Smooth muscle cell (in vitro differentiated cells): ENCODE measurements around the gene DRGX. TPM values are rescaled to one million over a fixed set of nuclear protein-coding genes. Genes with fewer than 3 reads are reported as not detected.

ENCODE experiments used
- DNase-seq: peaks from one replicate; lab custom pipeline; 2025; ENCODE audit not compliant: unreplicated experiment; lab: John Stamatoyannopoulos, UW
- H2AFZ ChIP-seq: fragments of 200-600 bp; sonication (generic); 2 replicates; pipeline ENCODE4 v1.6.0; 2016; ENCODE audit warnings: antibody characterized with exemption, low read depth, mild to moderate bottlenecking
- H3F3A ChIP-seq: fragments of 200-600 bp; sonication (generic); 2 replicates; pipeline ENCODE4 v1.6.0; 2017; ENCODE audit warnings: antibody characterized with exemption, low read depth
- H3K27ac ChIP-seq: fragments of 200-600 bp; sonication (generic); 2 replicates; pipeline ENCODE4 v1.5.1; 2016; ENCODE audit warnings: low read depth, mild to moderate bottlenecking
- H3K27me3 ChIP-seq: fragments of 200-600 bp; sonication (generic); 2 replicates; pipeline ENCODE4 v1.6.1; 2016; ENCODE audit warnings: low read depth, mild to moderate bottlenecking
- H3K36me3 ChIP-seq: fragments of 200-600 bp; sonication (generic); 2 replicates; pipeline ENCODE4 v1.5.1; 2016; ENCODE audit warnings: low read depth
- H3K4me1 ChIP-seq: fragments of 200-600 bp; sonication (generic); 2 replicates; pipeline ENCODE4 v1.5.1; 2016; ENCODE audit warnings: low read depth
- H3K4me2 ChIP-seq: fragments of 200-600 bp; sonication (generic); 2 replicates; pipeline ENCODE4 v1.6.0; 2016; ENCODE audit warnings: mild to moderate bottlenecking
- H3K4me3 ChIP-seq: fragments of 200-600 bp; sonication (generic); 2 replicates; pipeline ENCODE4 v1.5.1; 2016; ENCODE audit warnings: mild to moderate bottlenecking
- H3K79me2 ChIP-seq: fragments of 200-600 bp; sonication (generic); 2 replicates; pipeline ENCODE4 v1.6.0; 2016; ENCODE audit warnings: low read depth, mild to moderate bottlenecking
- H3K9ac ChIP-seq: fragments of 200-600 bp; sonication (generic); 2 replicates; pipeline ENCODE4 v1.6.0; 2016; ENCODE audit warnings: low read depth
- H3K9me3 ChIP-seq: fragments of 200-600 bp; sonication (generic); replicated peaks from 2 replicates; pipeline ENCODE4 v1.5.1; 2016; ENCODE audit warnings: low read depth
- H4K20me1 ChIP-seq: fragments of 200-600 bp; sonication (generic); 2 replicates; pipeline ENCODE4 v1.6.0; 2016; ENCODE audit warnings: low read depth
- WGBS: methylation state at CpG from one replicate; pipeline ENCODE4 v1.1.7; 2016; ENCODE audit warnings: low lambda C conversion rate; 5-methylcytosine and 5-hydroxymethylcytosine counted together
- polyA plus RNA-seq: library from polyadenylated mRNA; unstranded; fragments of >200 nt; fragmentation: Nextera tagmentation; extraction: Ambion mirVana; gene quantifications from 2 replicates; pipeline ENCODE4 v1.2.1, GENCODE V29; 2016
- total RNA-seq: library from RNA; depleted of rRNA; stranded (reverse); fragments of >200 nt; gene quantifications from 2 replicates; pipeline ENCODE4 v1.2.3, GENCODE V29; 2014
- TF ChIP-seq, protein P1 (sequence below): fragments of 200-600 bp; sonication (generic); IDR thresholded peaks from 2 replicates; pipeline ENCODE4 v1.5.1; 2017; ENCODE audit warnings: borderline replicate concordance, mild to moderate bottlenecking, antibody characterized with exemption; ENCODE audit not compliant: insufficient read depth, poor library complexity, severe bottlenecking

The DRGX gene
- total and polyA plus RNA-seq, 2 experiments from 2014 or later, result not detected

DNA sequence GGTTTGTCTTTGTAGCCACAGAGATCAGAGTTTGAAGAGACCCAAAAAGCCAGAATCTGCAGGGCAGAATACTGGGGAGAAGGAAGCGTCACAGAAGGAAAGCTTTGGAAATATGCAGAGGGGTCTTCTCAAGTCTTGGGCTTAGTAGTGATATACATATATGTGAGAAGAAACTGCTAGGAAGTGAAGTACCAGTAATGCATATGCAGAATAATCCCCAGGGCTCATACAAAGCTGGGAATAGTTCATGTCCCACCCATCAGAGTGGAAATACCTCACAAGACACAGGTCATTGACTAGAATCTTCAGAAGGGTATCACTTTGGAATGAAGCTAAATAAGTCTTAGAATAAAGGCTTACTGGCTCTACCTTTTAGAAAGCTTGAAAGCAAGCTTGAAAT, 57.3 kb downstream of the DRGX start:
- Histone ChIP-seq H4K20me1 (no peaks in the 10 kb centered on the region), H3K9me3 (no peaks in the 10 kb centered on the region), H3K4me1 (no peaks in the 10 kb centered on the region), H3K79me2 (no peaks in the 10 kb centered on the region), H3K27ac (no peak overlapping the region), H3K36me3 (no peaks in the 10 kb centered on the region), H2AFZ (no peak overlapping the region), H3F3A (no peaks in the 10 kb centered on the region), H3K9ac (no peak overlapping the region), H3K4me2 (no peak overlapping the region), H3K4me3 (no peak overlapping the region), H3K27me3 (no peaks in the 10 kb centered on the region)
- 78% methylated on average over 1 of the region's 1 CpG for WGBS
- TF ChIP-seq, protein P1, sequence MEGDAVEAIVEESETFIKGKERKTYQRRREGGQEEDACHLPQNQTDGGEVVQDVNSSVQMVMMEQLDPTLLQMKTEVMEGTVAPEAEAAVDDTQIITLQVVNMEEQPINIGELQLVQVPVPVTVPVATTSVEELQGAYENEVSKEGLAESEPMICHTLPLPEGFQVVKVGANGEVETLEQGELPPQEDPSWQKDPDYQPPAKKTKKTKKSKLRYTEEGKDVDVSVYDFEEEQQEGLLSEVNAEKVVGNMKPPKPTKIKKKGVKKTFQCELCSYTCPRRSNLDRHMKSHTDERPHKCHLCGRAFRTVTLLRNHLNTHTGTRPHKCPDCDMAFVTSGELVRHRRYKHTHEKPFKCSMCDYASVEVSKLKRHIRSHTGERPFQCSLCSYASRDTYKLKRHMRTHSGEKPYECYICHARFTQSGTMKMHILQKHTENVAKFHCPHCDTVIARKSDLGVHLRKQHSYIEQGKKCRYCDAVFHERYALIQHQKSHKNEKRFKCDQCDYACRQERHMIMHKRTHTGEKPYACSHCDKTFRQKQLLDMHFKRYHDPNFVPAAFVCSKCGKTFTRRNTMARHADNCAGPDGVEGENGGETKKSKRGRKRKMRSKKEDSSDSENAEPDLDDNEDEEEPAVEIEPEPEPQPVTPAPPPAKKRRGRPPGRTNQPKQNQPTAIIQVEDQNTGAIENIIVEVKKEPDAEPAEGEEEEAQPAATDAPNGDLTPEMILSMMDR, result no peak
- no peak for DNase-seq

DNA sequence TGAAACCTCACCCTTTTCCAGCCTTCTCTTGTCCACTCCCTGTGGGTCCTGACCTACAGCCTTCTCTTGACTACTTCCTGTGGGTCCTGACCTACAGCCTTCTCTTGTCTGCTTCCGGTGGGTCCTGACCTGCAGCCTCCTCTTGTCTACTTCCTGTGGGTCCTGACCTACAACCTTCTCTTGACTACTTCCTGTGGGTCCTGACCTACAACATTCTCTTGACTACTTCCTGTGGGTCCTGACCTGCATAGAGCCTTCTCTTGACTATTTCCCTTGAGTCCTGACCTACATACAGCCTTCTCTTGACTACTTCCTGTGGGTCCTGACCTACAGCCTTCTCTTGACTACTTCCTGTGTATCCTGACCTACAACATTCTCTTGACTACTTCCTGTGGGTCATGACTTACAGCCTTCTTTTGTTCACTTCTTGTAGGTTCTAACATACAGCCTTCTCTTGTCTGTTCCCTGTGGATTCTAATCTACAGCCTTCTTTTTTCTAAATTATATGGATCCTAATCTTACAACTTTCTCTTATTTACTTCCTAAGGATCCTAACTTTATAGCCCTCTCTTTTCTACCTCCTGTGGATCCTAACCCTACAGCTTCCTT, 60.4 kb downstream of the DRGX start:
- Histone ChIP-seq H3K4me1 (no peaks in the 10 kb centered on the region), H3K79me2 (no peaks in the 10 kb centered on the region), H3K9me3 (no peaks in the 10 kb centered on the region), H4K20me1 (no peaks in the 10 kb centered on the region), H3K4me3 (no peak overlapping the region), H3K4me2 (no peak overlapping the region), H3F3A (no peaks in the 10 kb centered on the region), H2AFZ (no peak overlapping the region), H3K9ac (no peak overlapping the region), H3K27me3 (no peaks in the 10 kb centered on the region), H3K36me3 (no peaks in the 10 kb centered on the region), H3K27ac (no peak overlapping the region)
- WGBS, result 89% methylated on average over 1 of the region's 1 CpG
- DNase-seq, result no peak
- TF ChIP-seq, protein P1, result no peak

DNA sequence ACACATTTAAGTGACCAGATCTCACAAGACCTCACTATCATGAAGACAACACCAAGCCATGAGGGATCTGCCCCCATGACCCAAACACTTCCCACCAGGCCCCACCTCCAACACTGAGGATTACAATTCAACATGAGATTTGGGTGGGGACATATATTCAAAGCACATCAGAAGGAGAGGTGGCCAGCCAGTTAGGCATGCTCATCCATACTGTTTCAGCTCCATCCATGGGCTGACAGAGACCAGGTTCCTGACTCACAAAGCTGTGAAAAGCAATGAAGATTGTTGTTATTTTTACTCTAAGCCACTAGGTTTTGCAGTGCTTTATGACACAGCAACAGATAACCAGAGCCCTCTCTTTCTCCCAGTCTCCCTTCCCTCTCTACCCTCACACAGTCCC, 60.9 kb downstream of the DRGX start:
- Histone ChIP-seq H3K79me2 (no peaks in the 10 kb centered on the region), H3K9ac (no peak overlapping the region), H3K27me3 (no peaks in the 10 kb centered on the region), H3K36me3 (no peaks in the 10 kb centered on the region), H3K4me2 (no peak overlapping the region), H3K4me3 (no peak overlapping the region), H4K20me1 (no peaks in the 10 kb centered on the region), H2AFZ (no peak overlapping the region), H3K27ac (no peak overlapping the region), H3K9me3 (no peaks in the 10 kb centered on the region), H3F3A (no peaks in the 10 kb centered on the region), H3K4me1 (no peaks in the 10 kb centered on the region)
- no peak for DNase-seq
- TF ChIP-seq, protein P1, result no peak

DNA sequence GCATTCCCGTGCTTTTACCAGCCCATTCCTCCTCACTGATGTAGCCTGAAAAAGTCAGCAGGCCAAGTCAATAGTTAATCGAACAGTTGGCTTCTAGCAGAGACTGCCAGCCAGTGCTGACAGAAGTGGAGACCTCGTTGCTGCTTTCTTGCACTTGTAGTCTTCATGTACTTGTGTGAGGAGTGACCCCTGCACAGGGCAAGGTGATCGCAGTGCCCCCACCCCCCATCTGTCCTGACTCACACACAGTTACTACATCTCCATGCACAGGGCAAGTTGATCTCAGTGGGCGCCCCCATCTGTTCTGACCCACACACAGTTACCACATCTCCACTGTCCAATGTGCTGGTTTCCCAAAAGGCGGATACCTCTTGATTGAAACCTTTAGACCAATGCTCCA, 62.7 kb downstream of the DRGX start:
- Histone ChIP-seq H3K4me2 (no peak overlapping the region), H3F3A (no peaks in the 10 kb centered on the region), H3K4me1 (no peaks in the 10 kb centered on the region), H4K20me1 (no peaks in the 10 kb centered on the region), H3K9me3 (no peaks in the 10 kb centered on the region), H3K36me3 (no peaks in the 10 kb centered on the region), H3K27ac (no peak overlapping the region), H3K27me3 (peaks cover 3% of the 10 kb centered on the region), H3K79me2 (no peaks in the 10 kb centered on the region), H3K4me3 (no peak overlapping the region), H2AFZ (no peak overlapping the region), H3K9ac (no peak overlapping the region)
- 88% methylated on average over 6 of the region's 6 CpGs for WGBS
- TF ChIP-seq, protein P1, result no peak
- DNase-seq, result no peak
